GM12878 (cell line): Measurements from ENCODE around the gene RAPGEF1. TPM values are rescaled to one million over a fixed set of nuclear protein-coding genes. Genes with fewer than 3 reads are reported as not detected.

ENCODE experiments used
- ATAC-seq: fragments of 200-7000 bp; cut with Tn5 transposase; 3 replicates; pipeline ENCODE4 v1.9.1; 2020; ENCODE audit warnings: mild to moderate bottlenecking, moderate library complexity
- BruUV-seq: library from RNA; stranded (reverse); fragments of 400-500 nt; replicated peaks from 2 replicates; lab custom pipeline; 2021; lab: Mats Ljungman, UMichigan
- CTCF ChIA-PET: fragments of 300-600 bp; sonication (Branson Sonifier 250); formaldehyde crosslinking; extraction: SDS; loops from one replicate; lab custom pipeline; 2021; ENCODE audit warnings: inconsistent platforms; lab: Yijun Ruan, JAX
- POLR2A ChIA-PET: fragments of 350-600 bp; formaldehyde crosslinking; extraction: SDS; loops from one replicate; lab custom pipeline; 2021; ENCODE audit warnings: inconsistent platforms; lab: Charles Lee
- RAD21 ChIA-PET: fragments of 300-600 bp; sonication (Branson Sonifier 250); formaldehyde crosslinking; loops from one replicate; lab custom pipeline; 2023; ENCODE audit warnings: antibody characterized with exemption; ENCODE audit not compliant: unreplicated experiment; lab: Charles Lee
- SMC1A ChIA-PET: fragments of 300-600 bp; sonication (Branson Sonifier 250); formaldehyde crosslinking; loops from one replicate; lab custom pipeline; 2023; ENCODE audit not compliant: unreplicated experiment, uncharacterized antibody; lab: Charles Lee
- DNase-seq: peaks from one replicate; pipeline ENCODE4 v3.0.0-alpha.2; 2011; ENCODE audit warnings: low read depth, low spot score
- FAIRE-seq: peaks from 3 replicates; lab custom pipeline; 2011; peaks lifted over from hg19 to GRCh38; lab: Jason Lieb, UNC
- H2AFZ ChIP-seq: 2 replicates; pipeline ENCODE4 v1.6.0; 2011; ENCODE audit warnings: low read depth, low read length, control low read depth; ENCODE audit not compliant: control insufficient read depth
- H3K27ac ChIP-seq: 2 replicates; pipeline ENCODE4 v1.5.1; 2011; ENCODE audit warnings: control low read depth; ENCODE audit not compliant: control insufficient read depth, insufficient read depth
- H3K27me3 ChIP-seq, 2 experiments: replicated peaks in 1 of 2; 2 replicates each; pipeline versions ENCODE4 v1.6.0 to v1.6.1; 2011; ENCODE audit warnings: low read length in 1 of 2; ENCODE audit not compliant: control insufficient read depth in 2 of 2, insufficient read depth in 2 of 2
- H3K36me3 ChIP-seq, 2 experiments: 2 replicates each; pipeline ENCODE4 v1.5.1; 2011; ENCODE audit warnings: low read length in 1 of 2; ENCODE audit not compliant: control insufficient read depth in 2 of 2, insufficient read depth in 2 of 2
- H3K4me1 ChIP-seq: 2 replicates; pipeline ENCODE4 v1.6.1; 2011; ENCODE audit warnings: mild to moderate bottlenecking, low read length, moderate library complexity, mixed read lengths; ENCODE audit not compliant: control insufficient read depth, insufficient read depth
- H3K4me2 ChIP-seq: 2 replicates; pipeline ENCODE4 v1.6.0; 2011; ENCODE audit warnings: control low read depth; ENCODE audit not compliant: control insufficient read depth, insufficient read depth
- H3K4me3 ChIP-seq: fragments of 200-600 bp; sonication (generic); 2 replicates; pipeline ENCODE4 v1.5.1; 2016
- H3K79me2 ChIP-seq: 2 replicates; pipeline ENCODE4 v1.6.0; 2011; ENCODE audit warnings: low read length; ENCODE audit not compliant: control insufficient read depth, insufficient read depth
- H3K9ac ChIP-seq: 2 replicates; pipeline ENCODE4 v1.8.0; 2011; ENCODE audit warnings: low read length, control low read depth, mixed read lengths; ENCODE audit not compliant: control insufficient read depth, insufficient read depth
- H3K9me3 ChIP-seq: replicated peaks from 3 replicates; pipeline ENCODE4 v1.5.1; 2011; ENCODE audit warnings: mild to moderate bottlenecking, low read length; ENCODE audit not compliant: control insufficient read depth, insufficient read depth
- H4K20me1 ChIP-seq: 2 replicates; pipeline ENCODE4 v1.6.0; 2011; ENCODE audit not compliant: control insufficient read depth, insufficient read depth
- GATAD2B ChIP-seq: fragments of 450-650 bp; conservative IDR thresholded peaks from 2 replicates; pipeline ENCODE4 v1.6.1; 2017; ENCODE audit warnings: low read depth, mild to moderate bottlenecking, moderate library complexity
- IKZF1 ChIP-seq: fragments of 450-650 bp; conservative IDR thresholded peaks from 2 replicates; pipeline ENCODE4 v1.6.1; 2017; ENCODE audit warnings: antibody characterized with exemption, mild to moderate bottlenecking
- MTA3 ChIP-seq: IDR thresholded peaks from 2 replicates; pipeline ENCODE4 v1.6.1; 2012; ENCODE audit warnings: low read length, inconsistent platforms, borderline replicate concordance
- MYB ChIP-seq: fragments of 150-350 bp; IDR thresholded peaks from 2 replicates; pipeline ENCODE4 v1.6.1; 2014; ENCODE audit warnings: mild to moderate bottlenecking, low read depth, low read length, borderline replicate concordance
- NBN ChIP-seq: fragments of 450-650 bp; IDR thresholded peaks from 2 replicates; pipeline ENCODE4 v1.6.1; 2016
- NR2C1 ChIP-seq: fragments of 450-650 bp; IDR thresholded peaks from 2 replicates; pipeline ENCODE4 v1.6.1; 2017; ENCODE audit warnings: antibody characterized with exemption, mild to moderate bottlenecking, moderate library complexity
- RAD21 ChIP-seq: IDR thresholded peaks from 2 replicates; pipeline ENCODE4 v1.6.1; 2011; ENCODE audit warnings: mild to moderate bottlenecking, low read depth, low read length, moderate library complexity; ENCODE audit not compliant: insufficient read depth
- SMAD1 ChIP-seq: fragments of 450-650 bp; IDR thresholded peaks from 2 replicates; pipeline ENCODE4 v1.6.1; 2018; ENCODE audit warnings: mild to moderate bottlenecking, low read depth; ENCODE audit not compliant: partially characterized antibody
- TAF1 ChIP-seq: IDR thresholded peaks from 2 replicates; pipeline ENCODE4 v1.6.1; 2011; ENCODE audit warnings: mild to moderate bottlenecking, low read depth, low read length, borderline replicate concordance
- TCF3 ChIP-seq: IDR thresholded peaks from 2 replicates; pipeline ENCODE4 v1.6.1; 2012; ENCODE audit warnings: low read depth, mild to moderate bottlenecking, low read length, borderline replicate concordance; ENCODE audit not compliant: insufficient read depth
- WGBS: methylation state at CpG from one replicate; pipeline ENCODE4 v1.1.6; 2016; ENCODE audit warnings: low lambda C conversion rate; ENCODE audit not compliant: insufficient replicate concordance, insufficient coverage; ENCODE audit errors: missing lambda C conversion rate; 5-methylcytosine and 5-hydroxymethylcytosine counted together
- in situ Hi-C: fragments of 300-500 bp; cut with MboI; formaldehyde crosslinking; loops from 9 replicates; pipeline ENCODE4 v1.14.3; 2018; ENCODE audit warnings: mixed read lengths
- intact Hi-C: fragments of 100-400 bp; cut with micrococcal nuclease; formaldehyde crosslinking; loops from one replicate; pipeline ENCODE4 v1.14.2; 2022; ENCODE audit not compliant: unreplicated experiment
- polyA plus RNA-seq, 11 experiments: library from polyadenylated mRNA; depleted of rRNA in 4 of 11; unstranded in 6 of 11; stranded (reverse) in 5 of 11; fragments of >200 nt; fragmentation: Nextera tagmentation in 4 of 11; fragmentation: Illumina TruSeq in 1 of 11; extraction: Ambion mirVana in 4 of 11; extraction: Trizol in 1 of 11; gene quantifications; 1 replicate in 1 of 11; 2 replicates in 10 of 11; pipeline versions ENCODE4 v1.2.1 to v1.2.3, GENCODE V29; 2011 to 2016; ENCODE audit warnings: inconsistent platforms in 2 of 11, missing spikeins in 2 of 11, low read depth in 1 of 11
- total RNA-seq, 4 experiments: library from RNA; depleted of rRNA in 3 of 4; stranded (reverse); fragments of >200 nt in 3 of 4; fragmentation: Illumina TruSeq in 1 of 4; extraction: Trizol in 1 of 4; gene quantifications; 2 replicates each; pipeline versions ENCODE4 v1.2.1 to v1.2.3, GENCODE V29; 2013 to 2021
- TF ChIP-seq, protein P1 (sequence below): fragments of 150-350 bp; IDR thresholded peaks from 2 replicates; pipeline ENCODE4 v1.6.1; 2014; ENCODE audit warnings: mild to moderate bottlenecking, low read depth, low read length
- TF ChIP-seq, protein P2 (sequence below): fragments of 450-650 bp; IDR thresholded peaks from 2 replicates; pipeline ENCODE4 v1.6.1; 2017; ENCODE audit warnings: low read depth, mild to moderate bottlenecking, moderate library complexity

RAPGEF1 gene
- total and polyA plus RNA-seq, 10 of the 15 experiments (the other 5 are each of a cell fraction or from before 2014, with no cell fraction given), result 0.42 to 113 (median 45.9) TPM

DNA sequence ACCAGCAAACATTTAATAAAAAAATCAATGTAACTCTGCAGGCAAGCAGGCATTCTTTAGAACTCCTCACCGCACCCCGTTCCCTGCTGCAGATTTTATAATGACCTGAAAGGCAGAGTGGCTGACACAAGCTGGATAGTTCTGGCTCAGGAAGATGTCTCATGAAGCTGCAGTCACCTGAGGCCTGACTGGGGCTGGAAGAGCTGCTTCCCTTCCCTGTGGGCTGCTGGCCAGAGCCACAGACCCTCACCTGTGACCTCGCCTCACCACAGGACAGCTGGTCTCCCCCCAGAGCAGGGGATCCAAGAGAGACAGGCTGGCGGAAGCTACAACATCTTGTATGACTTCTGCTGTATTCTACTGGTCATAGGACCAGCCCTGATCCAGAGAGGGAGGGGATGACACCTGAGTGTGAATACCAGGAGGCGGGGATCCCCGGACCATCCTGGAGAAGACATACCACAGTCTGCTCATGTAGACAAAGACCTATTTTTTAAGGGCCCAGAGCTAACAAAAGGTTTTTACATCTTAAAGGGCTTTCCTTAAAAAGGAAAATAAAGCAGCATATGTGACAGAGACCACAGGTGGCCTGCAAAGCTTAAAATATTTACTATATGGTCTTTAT is 43.9 kb downstream of the RAPGEF1 start:
- in situ Hi-C loops, result no loop called here
- Histone ChIP-seq H3K36me3 (peaks cover 8 to 15% of the 10 kb centered on the region in 2 experiments), H3K9me3 (no peaks in the 10 kb centered on the region), H4K20me1 (no peaks in the 10 kb centered on the region; the same call in 1 of the 2 replicates), H2AFZ (no peak overlapping the region), H3K4me1 (peaks cover 34% of the 10 kb centered on the region), H3K4me3 (no peak overlapping the region), H3K27ac (no peak overlapping the region), H3K9ac (no peak overlapping the region), H3K27me3 (no peaks in the 10 kb centered on the region), H3K79me2 (peaks cover 95% of the 10 kb centered on the region), H3K4me2 (no peak overlapping the region)
- intact Hi-C loops, result no loop called here
- CTCF ChIA-PET, result interaction anchor here (1.1 to 2.6 kb wide), 3 partner anchors 18 to 104 kb away, joined by 3 to 14 read pairs (median 6); no protein-coding TSS in a partner anchor
- SMC1A ChIA-PET, result interaction anchor here (0.9 to 10.7 kb wide), 7 partner anchors 9 to 41 kb away, joined by 3 to 122 read pairs (median 18); no protein-coding TSS in a partner anchor
- ATAC-seq (no peak), FAIRE-seq (no peak), DNase-seq (no peak)
- BruUV-seq, result no TSS peak
- 98% methylated on average over 6 of the region's 6 CpGs for WGBS
- RAD21 ChIA-PET, result interaction anchor here (0.9 to 6.0 kb wide), 4 partner anchors 9 to 104 kb away, joined by 3 to 30 read pairs (median 6); no protein-coding TSS in a partner anchor
- POLR2A ChIA-PET, result interaction anchor here (1.1 to 6.0 kb wide), 6 partner anchors 9 to 41 kb away, joined by 3 to 39 read pairs (median 4); no protein-coding TSS in a partner anchor
- no peak for TF ChIP-seq IKZF1
- TF ChIP-seq, protein P1, sequence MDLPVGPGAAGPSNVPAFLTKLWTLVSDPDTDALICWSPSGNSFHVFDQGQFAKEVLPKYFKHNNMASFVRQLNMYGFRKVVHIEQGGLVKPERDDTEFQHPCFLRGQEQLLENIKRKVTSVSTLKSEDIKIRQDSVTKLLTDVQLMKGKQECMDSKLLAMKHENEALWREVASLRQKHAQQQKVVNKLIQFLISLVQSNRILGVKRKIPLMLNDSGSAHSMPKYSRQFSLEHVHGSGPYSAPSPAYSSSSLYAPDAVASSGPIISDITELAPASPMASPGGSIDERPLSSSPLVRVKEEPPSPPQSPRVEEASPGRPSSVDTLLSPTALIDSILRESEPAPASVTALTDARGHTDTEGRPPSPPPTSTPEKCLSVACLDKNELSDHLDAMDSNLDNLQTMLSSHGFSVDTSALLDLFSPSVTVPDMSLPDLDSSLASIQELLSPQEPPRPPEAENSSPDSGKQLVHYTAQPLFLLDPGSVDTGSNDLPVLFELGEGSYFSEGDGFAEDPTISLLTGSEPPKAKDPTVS, result no peak
- no peak for TF ChIP-seq GATAD2B
- TF ChIP-seq SMAD1, result no peak
- no peak for TF ChIP-seq MTA3
- TF ChIP-seq RAD21, result no peak
- TF ChIP-seq TAF1, result no peak
- no peak for TF ChIP-seq MYB
- TF ChIP-seq NR2C1, result no peak
- TF ChIP-seq TCF3, result no peak
- TF ChIP-seq, protein P2, sequence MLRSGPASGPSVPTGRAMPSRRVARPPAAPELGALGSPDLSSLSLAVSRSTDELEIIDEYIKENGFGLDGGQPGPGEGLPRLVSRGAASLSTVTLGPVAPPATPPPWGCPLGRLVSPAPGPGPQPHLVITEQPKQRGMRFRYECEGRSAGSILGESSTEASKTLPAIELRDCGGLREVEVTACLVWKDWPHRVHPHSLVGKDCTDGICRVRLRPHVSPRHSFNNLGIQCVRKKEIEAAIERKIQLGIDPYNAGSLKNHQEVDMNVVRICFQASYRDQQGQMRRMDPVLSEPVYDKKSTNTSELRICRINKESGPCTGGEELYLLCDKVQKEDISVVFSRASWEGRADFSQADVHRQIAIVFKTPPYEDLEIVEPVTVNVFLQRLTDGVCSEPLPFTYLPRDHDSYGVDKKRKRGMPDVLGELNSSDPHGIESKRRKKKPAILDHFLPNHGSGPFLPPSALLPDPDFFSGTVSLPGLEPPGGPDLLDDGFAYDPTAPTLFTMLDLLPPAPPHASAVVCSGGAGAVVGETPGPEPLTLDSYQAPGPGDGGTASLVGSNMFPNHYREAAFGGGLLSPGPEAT, result no peak
- TF ChIP-seq NBN, result no peak
